Measurements from ENCODE around the gene LIPC. TPM values are rescaled to one million over a fixed set of nuclear protein-coding genes. Genes with fewer than 3 reads are reported as not detected.

LIPC gene
- total and polyA plus RNA-seq, 9 of the 15 experiments (the other 6 are each of a cell fraction or from before 2014, with no cell fraction given): 0.07 to 0.41 (median 0.11) TPM; not detected in 2

DNA sequence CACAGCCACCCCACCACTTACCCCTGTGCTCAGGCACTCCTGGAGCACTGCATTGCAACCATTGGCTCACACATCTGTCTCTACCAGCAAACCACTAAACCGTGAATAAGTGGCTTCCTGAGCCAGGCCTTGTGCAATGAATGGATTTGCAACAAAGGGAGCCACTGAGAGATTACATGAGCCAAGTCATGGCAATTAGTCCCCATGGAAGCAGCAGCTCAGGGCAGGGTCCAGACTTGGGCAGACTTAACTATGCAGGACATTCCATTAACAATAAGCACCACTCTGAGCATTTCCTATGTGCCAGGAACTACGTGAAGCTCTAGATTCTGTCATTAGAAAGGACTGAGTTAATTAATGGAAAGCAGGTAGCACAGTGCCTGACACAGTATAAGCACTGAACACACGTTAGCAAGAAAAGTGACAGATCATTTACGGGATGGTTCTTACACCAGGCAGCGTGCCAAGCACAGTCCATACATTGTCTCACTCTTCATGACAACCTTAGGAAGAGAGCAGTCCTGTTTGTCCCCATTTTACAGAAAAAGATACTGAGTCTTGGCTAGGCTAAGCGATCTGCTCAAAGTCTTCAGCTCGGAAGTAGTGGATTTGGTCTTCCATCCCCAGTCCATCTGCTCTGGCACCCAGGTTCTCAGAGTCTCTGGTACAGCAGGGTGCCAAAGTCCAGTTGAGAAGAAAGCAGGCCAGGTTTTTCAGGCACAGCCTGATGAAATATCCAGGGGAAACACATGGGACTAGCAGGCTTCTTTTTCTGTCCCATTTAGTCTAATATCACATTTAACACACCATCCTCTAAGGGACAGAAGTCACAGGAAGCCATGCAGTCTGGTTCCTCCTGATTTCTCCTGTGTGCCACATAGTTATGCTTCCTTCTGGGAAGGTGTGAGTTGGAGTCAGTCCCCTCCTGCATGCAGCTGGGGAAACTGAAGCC lies 44.1 kb downstream of the LIPC start:
- H3K9me1 ChIP-seq (ENCODE audit: control insufficient read depth, insufficient read depth, low read length): no peaks in the 10 kb centered on the region
- no peaks in the 10 kb centered on the region for H3K9me3 ChIP-seq (replicated peaks; ENCODE audit: control insufficient read depth, insufficient read depth, low read depth, low read length)
- no TSS peak for BruUV-seq (replicated peaks)
- no peaks in the 10 kb centered on the region for H3K36me3 ChIP-seq (ENCODE audit: control insufficient read depth, insufficient read depth, low read length)
- intact Hi-C loops (cut with micrococcal nuclease) (no loop called here), in situ Hi-C loops (cut with MboI) (no loop called here)
- no peak overlapping the region for H3K4me3 ChIP-seq
- H3K27me3 ChIP-seq (ENCODE audit: control insufficient read depth in 2 of 2, insufficient read depth in 2 of 2, low read length in 2 of 2): no peaks in the 10 kb centered on the region
- POLR2A ChIA-PET: interaction anchor here (0.6 to 1.6 kb wide), 7 partner anchors 7 to 16 kb away, joined by 3 to 6 read pairs (median 4); no protein-coding TSS in a partner anchor
- no peaks in the 10 kb centered on the region for H3K79me2 ChIP-seq (ENCODE audit: control insufficient read depth, insufficient read depth, low read length)
- no peak overlapping the region for H2AFZ ChIP-seq (ENCODE audit: low read depth, low read length)
- peaks cover 0 to 16% of the 10 kb centered on the region in 2 experiments; a peak in 3 of 5 replicates for H3K4me1 ChIP-seq (replicated peaks in 1 of 2; ENCODE audit: control insufficient read depth in 2 of 2, insufficient read depth in 2 of 2, low read length in 2 of 2)
- CTCF ChIA-PET (ENCODE audit: low intra/inter-chr PET ratio): no interaction called here
- ATAC-seq (peak; percentile 13; the same call in 1 of the 3 replicates), DNase-seq (ENCODE audit: extremely low read depth in 1 of 4, low spot score in 3 of 4) (no peak), FAIRE-seq (peak; percentile 6)
- H4K20me1 ChIP-seq (replicated peaks; ENCODE audit: control insufficient read depth, insufficient read depth, low read length): no peaks in the 10 kb centered on the region
- TF ChIP-seq CEBPB (tag; IDR thresholded peaks at IDR 0.05) (peak; percentile 75), RBM25 (IDR thresholded peaks at IDR 0.05; ENCODE audit: low read depth, low read length, severe bottlenecking) (peak; percentile 68), CEBPG (CRISPR knock-in tag; IDR thresholded peaks at IDR 0.05) (no peak), CEBPG (tag; conservative IDR thresholded peaks at IDR 0.05 in 1 of 2, IDR thresholded peaks at IDR 0.05 in 1 of 2) (peak; percentile 53 to 68; a peak in 2 of 4 replicates), SAFB (IDR thresholded peaks at IDR 0.05; ENCODE audit: borderline replicate concordance, low read depth, low read length) (no peak), FOXP1 (CRISPR knock-in tag; IDR thresholded peaks at IDR 0.05) (no peak), HNRNPL (IDR thresholded peaks at IDR 0.05; ENCODE audit: low read depth, low read length) (no peak)
- TF ChIP-seq, protein P1, sequence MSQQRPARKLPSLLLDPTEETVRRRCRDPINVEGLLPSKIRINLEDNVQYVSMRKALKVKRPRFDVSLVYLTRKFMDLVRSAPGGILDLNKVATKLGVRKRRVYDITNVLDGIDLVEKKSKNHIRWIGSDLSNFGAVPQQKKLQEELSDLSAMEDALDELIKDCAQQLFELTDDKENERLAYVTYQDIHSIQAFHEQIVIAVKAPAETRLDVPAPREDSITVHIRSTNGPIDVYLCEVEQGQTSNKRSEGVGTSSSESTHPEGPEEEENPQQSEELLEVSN (IDR thresholded peaks at IDR 0.05; ENCODE audit: borderline replicate concordance in 1 of 2, extremely low read depth in 1 of 2, insufficient read depth in 1 of 2, insufficient read length in 1 of 2, low read depth in 1 of 2, low read length in 1 of 2, poor library complexity in 1 of 2, severe bottlenecking in 1 of 2): no peak
- WGBS (ENCODE audit: insufficient coverage, low coverage, missing lambda C conversion rate): 40% methylated on average over 7 of the region's 7 CpGs
- H3K27ac ChIP-seq (ENCODE audit: extremely low read depth, low read depth, low read length): no peak overlapping the region
- H3K9ac ChIP-seq (ENCODE audit: insufficient read depth in 1 of 2, low read depth in 2 of 2, low read length in 2 of 2): no peak overlapping the region
- H3K4me2 ChIP-seq (ENCODE audit: insufficient read depth, low read length): no peak overlapping the region
